H1 (cell line): ENCODE results near the gene ATG7. TPM values are rescaled to one million over a fixed set of nuclear protein-coding genes. Genes with fewer than 3 reads are reported as not detected.

Experiments used
- CTCF ChIA-PET: fragments of 300-600 bp; sonication (Branson Sonifier 250); formaldehyde crosslinking; loops from one replicate; lab custom pipeline; 2021; ENCODE audit not compliant: partially characterized antibody; lab: Charles Lee
- POLR2A ChIA-PET: fragments of 300-600 bp; sonication (Branson Sonifier 250); formaldehyde crosslinking; loops from one replicate; lab custom pipeline; 2021; ENCODE audit warnings: inconsistent platforms; ENCODE audit not compliant: partially characterized antibody; lab: Charles Lee
- DNase-seq, 2 experiments: peaks; one replicate each; pipeline versions ENCODE4 v3.0.0 to v3.0.0-alpha.2; 2010 to 2022; ENCODE audit warnings: low spot score in 2 of 2, low read depth in 1 of 2, mixed read lengths in 1 of 2
- FAIRE-seq: peaks from 2 replicates; lab custom pipeline; 2011; peaks lifted over from hg19 to GRCh38; lab: Jason Lieb, UNC
- H2AFZ ChIP-seq: 2 replicates; pipeline ENCODE4 v1.8.1; 2012; ENCODE audit warnings: low read length, inconsistent platforms
- H2AK5ac ChIP-seq: 2 replicates; pipeline ENCODE4 v1.6.1; 2013; ENCODE audit warnings: low read depth, low read length
- H2BK120ac ChIP-seq: replicated peaks from 2 replicates; pipeline ENCODE3; 2013; ENCODE audit warnings: low read depth, low read length, inconsistent platforms
- H2BK12ac ChIP-seq: 2 replicates; pipeline ENCODE4 v1.6.1; 2013; ENCODE audit warnings: low read depth, low read length
- H2BK15ac ChIP-seq: 2 replicates; pipeline ENCODE4 v1.6.1; 2013; ENCODE audit warnings: low read length
- H2BK20ac ChIP-seq: 2 replicates; pipeline ENCODE4 v1.6.1; 2013; ENCODE audit warnings: low read length
- H2BK5ac ChIP-seq: 2 replicates; pipeline ENCODE4 v1.6.1; 2013; ENCODE audit warnings: low read depth, low read length
- H3K14ac ChIP-seq: 2 replicates; pipeline ENCODE4 v1.6.1; 2013; ENCODE audit warnings: inconsistent platforms; ENCODE audit not compliant: insufficient read length
- H3K18ac ChIP-seq: 2 replicates; pipeline ENCODE4 v1.6.1; 2013; ENCODE audit warnings: low read length; ENCODE audit errors: extremely low read depth
- H3K23ac ChIP-seq: 2 replicates; pipeline ENCODE4 v1.6.1; 2013; ENCODE audit warnings: inconsistent platforms; ENCODE audit not compliant: insufficient read length
- H3K23me2 ChIP-seq: 2 replicates; pipeline ENCODE4 v1.6.1; 2013; ENCODE audit warnings: low read depth, low read length
- H3K27ac ChIP-seq: 2 replicates; pipeline ENCODE4 v1.6.1; 2011; ENCODE audit warnings: low read depth, low read length, inconsistent platforms
- H3K27me3 ChIP-seq, 4 experiments: replicated peaks in 1 of 4; 1 replicate in 1 of 4; 2 replicates in 3 of 4; pipeline versions ENCODE4 v1.6.1 to v1.8.1; 2011 to 2013; ENCODE audit warnings: low read length in 3 of 4, mild to moderate bottlenecking in 3 of 4, inconsistent platforms in 2 of 4, mixed read lengths in 2 of 4, moderate library complexity in 1 of 4; ENCODE audit not compliant: control insufficient read depth in 3 of 4, insufficient read depth in 3 of 4; ENCODE audit errors: extremely low read depth in 1 of 4
- H3K36me3 ChIP-seq, 4 experiments: 2 replicates each; pipeline versions ENCODE4 v1.6.1 to v1.8.1; 2011 to 2013; ENCODE audit warnings: mild to moderate bottlenecking in 4 of 4, low read length in 3 of 4, moderate library complexity in 2 of 4, control low read depth in 1 of 4, inconsistent platforms in 1 of 4; ENCODE audit not compliant: insufficient read depth in 4 of 4, control insufficient read depth in 2 of 4
- H3K4ac ChIP-seq: replicated peaks from 2 replicates; pipeline ENCODE3; 2013; ENCODE audit warnings: low read length, low read depth, mixed read lengths, inconsistent platforms; ENCODE audit not compliant: insufficient read length
- H3K4me1 ChIP-seq, 4 experiments: replicated peaks in 1 of 4; 1 replicate in 1 of 4; 2 replicates in 3 of 4; pipeline versions ENCODE4 v1.6.1 to v1.8.1; 2011 to 2013; ENCODE audit warnings: low read length in 3 of 4, inconsistent platforms in 2 of 4, mixed read lengths in 1 of 4; ENCODE audit not compliant: insufficient read depth in 4 of 4, control insufficient read depth in 3 of 4
- H3K4me2 ChIP-seq, 2 experiments: 2 replicates each; pipeline versions ENCODE4 v1.6.1 to v1.8.1; 2011 to 2013; ENCODE audit warnings: low read depth in 2 of 2, low read length in 2 of 2, control low read depth in 1 of 2, inconsistent platforms in 1 of 2, mild to moderate bottlenecking in 1 of 2; ENCODE audit not compliant: insufficient read depth in 1 of 2
- H3K4me3 ChIP-seq, 4 experiments: fragments of 200-600, 300-600 bp in 1 of 4; sonication (generic), shearing (Covaris generic), sonication (Bioruptor Twin) in 1 of 4; 2 replicates each; pipeline versions ENCODE4 v1.5.1 to v1.8.1; 2011 to 2016; ENCODE audit warnings: low read length in 4 of 4, low read depth in 3 of 4, control low read depth in 2 of 4, inconsistent platforms in 2 of 4, mild to moderate bottlenecking in 2 of 4, mixed read lengths in 1 of 4, moderate library complexity in 1 of 4; ENCODE audit not compliant: insufficient read depth in 2 of 4; ENCODE audit errors: extremely low read depth in 1 of 4
- H3K56ac ChIP-seq: replicated peaks from 2 replicates; pipeline ENCODE3; 2013; ENCODE audit warnings: low read depth, mild to moderate bottlenecking, mixed read lengths, low read length, inconsistent platforms; ENCODE audit not compliant: insufficient read length
- H3K79me1 ChIP-seq: 2 replicates; pipeline ENCODE4 v1.6.1; 2013; ENCODE audit warnings: low read depth, low read length, control low read depth
- H3K79me2 ChIP-seq, 2 experiments: 2 replicates each; pipeline versions ENCODE4 v1.6.1 to v1.8.1; 2012 to 2013; ENCODE audit warnings: low read length in 2 of 2, mild to moderate bottlenecking in 2 of 2, inconsistent platforms in 1 of 2; ENCODE audit not compliant: insufficient read depth in 2 of 2, control insufficient read depth in 1 of 2
- H3K9ac ChIP-seq, 4 experiments: replicated peaks in 1 of 4; 1 replicate in 1 of 4; 2 replicates in 3 of 4; pipeline versions ENCODE4 v1.6.1 to v1.8.1; 2011 to 2013; ENCODE audit warnings: low read depth in 3 of 4, low read length in 3 of 4, control low read depth in 2 of 4, mild to moderate bottlenecking in 2 of 4, moderate library complexity in 2 of 4, inconsistent platforms in 1 of 4; ENCODE audit errors: extremely low read depth in 1 of 4
- H3K9me3 ChIP-seq, 2 experiments: 2 replicates each; pipeline versions ENCODE4 v1.6.1 to v1.8.1; 2012 to 2013; ENCODE audit warnings: mild to moderate bottlenecking in 2 of 2, moderate library complexity in 2 of 2, control low read depth in 1 of 2, inconsistent platforms in 1 of 2, low read depth in 1 of 2, low read length in 1 of 2, mixed read lengths in 1 of 2; ENCODE audit not compliant: insufficient read depth in 2 of 2
- H4K20me1 ChIP-seq, 2 experiments: replicated peaks in 1 of 2; 2 replicates each; pipeline versions ENCODE3 to v1.8.1; 2011 to 2013; ENCODE audit warnings: inconsistent platforms in 2 of 2, low read length in 2 of 2, mild to moderate bottlenecking in 1 of 2; ENCODE audit not compliant: insufficient read depth in 2 of 2, control insufficient read depth in 1 of 2
- H4K5ac ChIP-seq: 2 replicates; pipeline ENCODE4 v1.6.1; 2013; ENCODE audit warnings: low read length, low read depth, mixed read lengths, inconsistent platforms; ENCODE audit not compliant: insufficient read length
- H4K8ac ChIP-seq: 2 replicates; pipeline ENCODE4 v1.8.0; 2013; ENCODE audit warnings: mild to moderate bottlenecking, moderate library complexity, low read length, inconsistent platforms; ENCODE audit not compliant: insufficient read depth; ENCODE audit errors: extremely low read depth
- H4K91ac ChIP-seq: replicated peaks from 2 replicates; pipeline ENCODE3; 2013; ENCODE audit warnings: low read length, mixed read lengths, inconsistent platforms; ENCODE audit not compliant: insufficient read length
- FOSL1 ChIP-seq: IDR thresholded peaks from 2 replicates; pipeline ENCODE4 v1.6.1; 2011; ENCODE audit warnings: mild to moderate bottlenecking, low read depth, low read length, moderate library complexity; ENCODE audit not compliant: insufficient read depth
- GTF2F1 ChIP-seq: IDR thresholded peaks from 2 replicates; pipeline ENCODE4 v1.6.1; 2012; ENCODE audit warnings: low read depth, low read length, improper control_type of control experiment, borderline replicate concordance
- NRF1 ChIP-seq: IDR thresholded peaks from 2 replicates; pipeline ENCODE4 v1.6.1; 2011; ENCODE audit warnings: mild to moderate bottlenecking, low read depth, low read length, improper control_type of control experiment
- TBP ChIP-seq: IDR thresholded peaks from 2 replicates; pipeline ENCODE4 v1.6.1; 2011; ENCODE audit warnings: low read depth, low read length, improper control_type of control experiment
- WGBS, 2 experiments: shearing (Covaris generic) in 1 of 2; methylation state at CpG; one replicate each; pipeline versions ENCODE4 v1.1.6 to v1.1.7; 2013 to 2015; ENCODE audit warnings: low lambda C conversion rate in 2 of 2, mixed read lengths in 2 of 2, inconsistent platforms in 1 of 2, low coverage in 1 of 2, missing lambda C conversion rate in 1 of 2; ENCODE audit not compliant: insufficient replicate concordance in 2 of 2, insufficient coverage in 1 of 2, insufficient read length in 1 of 2; ENCODE audit errors: extremely low coverage in 1 of 2, missing lambda C conversion rate in 1 of 2; 5-methylcytosine and 5-hydroxymethylcytosine counted together
- polyA plus RNA-seq, 7 experiments: library from polyadenylated mRNA; depleted of rRNA in 3 of 7; stranded (reverse) in 5 of 7; unstranded in 2 of 7; fragments of >200 nt in 5 of 7; fragments of 200-250 nt in 2 of 7; gene quantifications; 1 replicate in 5 of 7; 2 replicates in 1 of 7; 4 replicates in 1 of 7; pipeline versions ENCODE4 v1.2.1 to v1.2.3, GENCODE V29; 2011 to 2013; ENCODE audit warnings: missing spikeins in 2 of 7, mixed read lengths in 2 of 7
- total RNA-seq: library from RNA; stranded (reverse); fragmentation: NEBNext Ultra II Directional; extraction: Animal tissue kit (Norgen Biotek cat#: 25700); gene quantifications from 2 replicates; pipeline ENCODE4 v1.2.1, GENCODE V29; 2021

Gene ATG7
- total and polyA plus RNA-seq, 2 of the 8 experiments (the other 6 are each of a cell fraction or from before 2014, with no cell fraction given), result 15.0 to 19.1 TPM

DNA sequence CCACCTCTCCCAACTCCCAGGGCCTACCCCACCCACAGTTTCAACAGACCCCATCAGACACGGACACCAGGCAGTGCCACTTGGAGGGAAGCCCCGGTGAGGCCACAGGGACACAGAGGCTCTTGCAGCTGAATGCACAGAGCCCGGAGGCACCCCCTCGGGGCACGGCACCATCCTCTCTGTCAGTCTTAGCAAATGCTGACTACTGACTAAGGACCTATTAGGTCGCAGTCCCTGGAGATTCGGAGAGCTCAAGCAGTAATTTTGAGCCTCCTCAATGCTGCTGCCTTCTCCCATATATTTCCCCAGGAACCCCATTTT is 291.6 kb downstream of the ATG7 start:
- Histone ChIP-seq H3K9me3 (no peaks in the 10 kb centered on the region), H3K79me2 (peaks cover 0 to 14% of the 10 kb centered on the region in 2 experiments; a peak in 1 of 4 replicates)
- DNase-seq, result no peak
- TF ChIP-seq GTF2F1, result no peak
- TF ChIP-seq TBP, result no peak
- TF ChIP-seq NRF1, result no peak
- no peak for TF ChIP-seq FOSL1

More for the DNA sequence above, 291.6 kb downstream of the ATG7 start:
- ChIA-PET CTCF (interaction anchor here (0.7 to 1.6 kb wide), 2 partner anchors 25 to 184 kb away, joined by 3 to 6 read pairs; no protein-coding TSS in a partner anchor), POLR2A (interaction anchor here (0.6 to 1.6 kb wide), 2 partner anchors 12 to 79 kb away, joined by 3 to 4 read pairs; no protein-coding TSS in a partner anchor)
- Histone ChIP-seq H3K4me3 (no peak overlapping the region), H3K4me2 (no peak overlapping the region), H3K9ac (no peak overlapping the region), H2AFZ (no peak overlapping the region), H2BK12ac (no peak overlapping the region), H2BK15ac (no peak overlapping the region), H3K36me3 (peaks cover 0 to 18% (median 1%) of the 10 kb centered on the region in 4 experiments; a peak in 4 of 8 replicates), H3K4ac (no peak overlapping the region), H3K23ac (no peak overlapping the region), H2BK120ac (no peak overlapping the region), H2BK20ac (no peak overlapping the region), H3K27ac (no peak overlapping the region), H3K27me3 (no peaks in the 10 kb centered on the region), H3K56ac (no peak overlapping the region), H3K79me1 (peaks cover 22% of the 10 kb centered on the region), H2BK5ac (no peak overlapping the region), H3K4me1 (peaks cover 0 to 9% (median 0%) of the 10 kb centered on the region in 4 experiments; a peak in 2 of 7 replicates), H3K18ac (no peak overlapping the region), H2AK5ac (no peak overlapping the region), H4K20me1 (peaks cover 22 to 24% of the 10 kb centered on the region in 2 experiments), H4K91ac (no peak overlapping the region), H3K14ac (no peak overlapping the region), H4K8ac (no peak overlapping the region), H3K23me2 (no peaks in the 10 kb centered on the region), H4K5ac (no peak overlapping the region)
- 97% methylated on average over 7 of the region's 7 CpGs; no CpG with 5 or more reads in 1 of the 2 experiments for WGBS, 2 experiments
- FAIRE-seq, result no peak
